Astrocyte (in vitro differentiated cells and primary cell): ENCODE results near the gene MAPK8IP3. TPM values are rescaled to one million over a fixed set of nuclear protein-coding genes. Genes with fewer than 3 reads are reported as not detected.

Experiments used
- DNase-seq: peaks from one replicate; pipeline ENCODE4 v3.0.0-alpha.2; 2010; ENCODE audit warnings: low read depth
- FAIRE-seq: peaks from 2 replicates; lab custom pipeline; 2011; peaks lifted over from hg19 to GRCh38; lab: Jason Lieb, UNC
- H2AFZ ChIP-seq: 2 replicates; pipeline ENCODE4 v1.6.0; 2012; ENCODE audit warnings: low read depth, low read length, inconsistent platforms
- H3K27ac ChIP-seq: 2 replicates; pipeline ENCODE4 v1.5.1; 2011; ENCODE audit warnings: low read depth, low read length, inconsistent platforms
- H3K27me3 ChIP-seq: 2 replicates; pipeline ENCODE4 v1.6.0; 2011; ENCODE audit warnings: low read length, inconsistent platforms; ENCODE audit not compliant: insufficient read depth
- H3K36me3 ChIP-seq: 2 replicates; pipeline ENCODE4 v1.5.1; 2011; ENCODE audit warnings: low read length, inconsistent platforms; ENCODE audit not compliant: insufficient read depth
- H3K4me1 ChIP-seq: 2 replicates; pipeline ENCODE4 v1.5.1; 2011; ENCODE audit warnings: low read length, inconsistent platforms; ENCODE audit not compliant: insufficient read depth
- H3K4me2 ChIP-seq: 2 replicates; pipeline ENCODE4 v1.6.0; 2012; ENCODE audit warnings: low read length, inconsistent platforms
- H3K4me3 ChIP-seq: 2 replicates; pipeline ENCODE4 v1.5.1; 2011; ENCODE audit warnings: low read depth, mild to moderate bottlenecking, low read length, inconsistent platforms; ENCODE audit not compliant: insufficient read depth
- H3K79me2 ChIP-seq: 2 replicates; pipeline ENCODE4 v1.6.0; 2012; ENCODE audit warnings: mild to moderate bottlenecking, low read length, inconsistent platforms; ENCODE audit not compliant: insufficient read depth
- H3K9ac ChIP-seq: 2 replicates; pipeline ENCODE4 v1.6.0; 2012; ENCODE audit warnings: mild to moderate bottlenecking, low read length, inconsistent platforms
- H3K9me3 ChIP-seq: 2 replicates; pipeline ENCODE4 v1.5.1; 2012; ENCODE audit warnings: low read depth, mild to moderate bottlenecking, low read length, inconsistent platforms; ENCODE audit not compliant: insufficient read depth
- H4K20me1 ChIP-seq: 2 replicates; pipeline ENCODE4 v1.6.0; 2012; ENCODE audit warnings: low read length, inconsistent platforms; ENCODE audit not compliant: insufficient read depth
- H3K27ac Mint-ChIP-seq: one replicate; pipeline ENCODE4 v1.8.0; 2021; ENCODE audit warnings: mild to moderate bottlenecking, mixed read lengths; ENCODE audit not compliant: unreplicated experiment
- H3K27me3 Mint-ChIP-seq: one replicate; pipeline ENCODE4 v1.8.0; 2021; ENCODE audit warnings: low read depth, mixed read lengths; ENCODE audit not compliant: unreplicated experiment
- H3K36me3 Mint-ChIP-seq: one replicate; pipeline ENCODE4 v1.8.0; 2021; ENCODE audit warnings: low read depth, mixed read lengths; ENCODE audit not compliant: unreplicated experiment
- H3K4me1 Mint-ChIP-seq: one replicate; pipeline ENCODE4 v1.8.0; 2021; ENCODE audit warnings: low read depth, mixed read lengths; ENCODE audit not compliant: unreplicated experiment
- H3K4me3 Mint-ChIP-seq: one replicate; pipeline ENCODE4 v1.8.0; 2021; ENCODE audit warnings: mild to moderate bottlenecking, moderate library complexity, mixed read lengths; ENCODE audit not compliant: unreplicated experiment
- H3K9me3 Mint-ChIP-seq: one replicate; pipeline ENCODE4 v1.8.0; 2021; ENCODE audit warnings: mild to moderate bottlenecking, mixed read lengths; ENCODE audit not compliant: unreplicated experiment
- CTCF ChIP-seq: IDR thresholded peaks from 2 replicates; pipeline ENCODE4 v1.5.1; 2011; ENCODE audit warnings: low read depth, mild to moderate bottlenecking, inconsistent platforms, low read length, moderate library complexity; ENCODE audit not compliant: insufficient read depth
- EZH2 ChIP-seq: IDR thresholded peaks from 2 replicates; pipeline ENCODE4 v1.6.1; 2012; ENCODE audit warnings: mild to moderate bottlenecking, low read length, inconsistent platforms; ENCODE audit not compliant: insufficient read depth
- total RNA-seq: library from RNA; stranded (reverse); gene quantifications from 2 replicates; pipeline ENCODE4 v1.2.1, GENCODE V29; 2021

MAPK8IP3 gene
- total RNA-seq, 1 donor from 2014 or later: 92.4 TPM

DNA sequence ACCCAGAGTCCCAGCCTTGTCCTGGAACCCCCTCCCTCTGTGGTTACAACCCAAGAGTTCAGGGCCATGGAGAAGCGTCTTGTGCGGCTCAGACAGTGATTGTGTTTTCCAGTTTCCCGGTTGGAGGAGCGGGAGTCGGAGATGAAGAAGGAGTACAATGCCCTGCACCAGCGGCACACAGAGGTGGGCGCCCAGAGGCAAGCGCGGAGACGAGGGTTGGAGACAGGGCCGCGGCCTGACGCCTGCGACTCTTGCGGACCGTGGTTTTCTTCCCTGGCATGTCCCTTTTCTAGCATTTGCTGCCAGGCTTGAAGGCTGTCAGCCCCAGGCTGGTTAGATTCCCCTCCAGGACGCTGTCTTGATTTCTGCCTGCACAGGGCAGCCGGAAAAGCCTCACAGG lies 23.0 kb downstream of the MAPK8IP3 start:
- H3K27me3 Mint-ChIP-seq: no peaks in the 10 kb centered on the region
- no peak for TF ChIP-seq CTCF
- TF ChIP-seq EZH2: no peak
- Histone ChIP-seq H2AFZ (no peak overlapping the region), H3K4me3 (no peak overlapping the region), H3K27ac (no peak overlapping the region), H3K9me3 (no peaks in the 10 kb centered on the region), H4K20me1 (peaks cover 54% of the 10 kb centered on the region), H3K4me2 (no peak overlapping the region), H3K79me2 (peaks cover 40% of the 10 kb centered on the region), H3K4me1 (no peaks in the 10 kb centered on the region), H3K36me3 (peaks cover 7% of the 10 kb centered on the region), H3K9ac (no peak overlapping the region), H3K27me3 (no peaks in the 10 kb centered on the region)
- H3K27ac Mint-ChIP-seq: peak overlapping the region; percentile 34
- no peak overlapping the region for H3K4me3 Mint-ChIP-seq
- no peaks in the 10 kb centered on the region for H3K4me1 Mint-ChIP-seq
- H3K36me3 Mint-ChIP-seq: peaks cover 9% of the 10 kb centered on the region
- DNase-seq (no peak), FAIRE-seq (no peak)
- H3K9me3 Mint-ChIP-seq: no peaks in the 10 kb centered on the region

- peaks cover 53% of the 10 kb centered on the region for H4K20me1 ChIP-seq
- H3K4me2 ChIP-seq: no peak overlapping the region
- H3K9me3 ChIP-seq: no peaks in the 10 kb centered on the region
- Mint-ChIP-seq H3K27ac (peak overlapping the region; percentile 34), H3K9me3 (no peaks in the 10 kb centered on the region), H3K27me3 (no peaks in the 10 kb centered on the region), H3K36me3 (peaks cover 9% of the 10 kb centered on the region), H3K4me1 (no peaks in the 10 kb centered on the region), H3K4me3 (no peak overlapping the region)
- FAIRE-seq: no peak
- H3K4me1 ChIP-seq: no peaks in the 10 kb centered on the region
- H3K4me3 ChIP-seq: no peak overlapping the region
- H3K36me3 ChIP-seq: peaks cover 7% of the 10 kb centered on the region
- peaks cover 40% of the 10 kb centered on the region for H3K79me2 ChIP-seq
- no peaks in the 10 kb centered on the region for H3K27me3 ChIP-seq
- no peak overlapping the region for H2AFZ ChIP-seq
- TF ChIP-seq CTCF (no peak), EZH2 (no peak)
- DNase-seq: no peak
- no peak overlapping the region for H3K9ac ChIP-seq
- no peak overlapping the region for H3K27ac ChIP-seq
Measured at GRCh38 chr16:1729445-1729844, 23.4 kb downstream of the MAPK8IP3 start.

GRCh38 chr16:1731073-1731472 lies 25.1 kb downstream of the MAPK8IP3 start:
- no peaks in the 10 kb centered on the region for H3K4me1 Mint-ChIP-seq
- H3K27ac Mint-ChIP-seq: no peak overlapping the region
- Histone ChIP-seq H4K20me1 (peaks cover 62% of the 10 kb centered on the region), H2AFZ (no peak overlapping the region), H3K79me2 (peaks cover 48% of the 10 kb centered on the region), H3K4me2 (no peak overlapping the region), H3K4me1 (no peaks in the 10 kb centered on the region), H3K27ac (no peak overlapping the region), H3K9ac (no peak overlapping the region), H3K9me3 (peaks cover 11% of the 10 kb centered on the region), H3K36me3 (peaks cover 12% of the 10 kb centered on the region), H3K4me3 (no peak overlapping the region), H3K27me3 (no peaks in the 10 kb centered on the region)
- FAIRE-seq (no peak), DNase-seq (no peak)
- H3K36me3 Mint-ChIP-seq: peaks cover 12% of the 10 kb centered on the region
- no peak overlapping the region for H3K4me3 Mint-ChIP-seq
- no peaks in the 10 kb centered on the region for H3K9me3 Mint-ChIP-seq
- no peaks in the 10 kb centered on the region for H3K27me3 Mint-ChIP-seq
- no peak for TF ChIP-seq EZH2
- TF ChIP-seq CTCF: no peak
